Osteoblast (primary cell): ENCODE measurements around the gene INPP1. TPM values are rescaled to one million over a fixed set of nuclear protein-coding genes. Genes with fewer than 3 reads are reported as not detected.
"Not testable (repeated sequence)": the region's sequence is repeated elsewhere in the genome, so short reads cannot be mapped to it uniquely, and the experiment has no call there.

Source experiments
- DNase-seq: peaks from one replicate; pipeline ENCODE4 v3.0.0; 2011; ENCODE audit warnings: low spot score, mixed read lengths; ENCODE audit not compliant: insufficient read length; ENCODE audit errors: missing footprints
- H2AFZ ChIP-seq: 2 replicates; pipeline ENCODE4 v1.6.0; 2011; ENCODE audit warnings: mild to moderate bottlenecking, low read length
- H3K27ac ChIP-seq: 2 replicates; pipeline ENCODE4 v1.5.1; 2011; ENCODE audit warnings: mild to moderate bottlenecking, low read depth, low read length, moderate library complexity
- H3K27me3 ChIP-seq: 2 replicates; pipeline ENCODE4 v1.6.0; 2012; ENCODE audit warnings: mild to moderate bottlenecking, control low read depth, inconsistent platforms, low read length, moderate library complexity; ENCODE audit not compliant: insufficient read depth
- H3K36me3 ChIP-seq: 2 replicates; pipeline ENCODE4 v1.5.1; 2011; ENCODE audit warnings: mild to moderate bottlenecking, low read length, control low read depth, moderate library complexity; ENCODE audit not compliant: insufficient read depth
- H3K4me1 ChIP-seq: 2 replicates; pipeline ENCODE4 v1.5.1; 2011; ENCODE audit warnings: mild to moderate bottlenecking, low read length, control low read depth, moderate library complexity; ENCODE audit not compliant: insufficient read depth
- H3K4me2 ChIP-seq: 2 replicates; pipeline ENCODE4 v1.6.0; 2011; ENCODE audit warnings: mild to moderate bottlenecking, low read length; ENCODE audit not compliant: insufficient read depth
- H3K4me3 ChIP-seq: fragments of 200-600 bp; sonication (generic); 3 replicates; pipeline ENCODE4 v1.5.1; 2012; ENCODE audit warnings: mild to moderate bottlenecking, low read length, inconsistent platforms; ENCODE audit not compliant: insufficient read depth
- H3K79me2 ChIP-seq: 2 replicates; pipeline ENCODE4 v1.6.0; 2012; ENCODE audit warnings: mild to moderate bottlenecking, low read length, control low read depth, inconsistent platforms; ENCODE audit not compliant: insufficient read depth
- H3K9me3 ChIP-seq: 2 replicates; pipeline ENCODE4 v1.5.1; 2011; ENCODE audit warnings: low read depth, low read length, control low read depth
- H4K20me1 ChIP-seq: 2 replicates; pipeline ENCODE4 v1.6.0; 2012; ENCODE audit warnings: mild to moderate bottlenecking, low read length, control low read depth; ENCODE audit not compliant: insufficient read depth
- CTCF ChIP-seq: IDR thresholded peaks from 2 replicates; pipeline ENCODE4 v1.5.1; 2011; ENCODE audit warnings: mild to moderate bottlenecking, low read depth, low read length, moderate library complexity; ENCODE audit errors: extremely low read depth
- total RNA-seq: library from RNA; depleted of rRNA; stranded (reverse); fragments of >200 nt; gene quantifications from 2 replicates; pipeline ENCODE4 v1.2.3, GENCODE V29; 2012

INPP1 gene
- 11.6 and 15.0 TPM in 2 replicates for total RNA-seq

- Histone ChIP-seq H3K4me3 (peak within 1 kb of the TSS; percentile 86), H3K27ac (peak within 1 kb of the TSS; percentile 70), H2AFZ (peak within 1 kb of the TSS; percentile 92), H3K27me3 (no peaks in the 10 kb centered on the region), H3K36me3 (peaks cover under 1% of the 10 kb centered on the region), H3K4me2 (peak within 1 kb of the TSS; percentile 77), H3K4me1 (peaks cover 11% of the 10 kb centered on the region), H3K9me3 (no peaks in the 10 kb centered on the region), H4K20me1 (no peaks in the 10 kb centered on the region), H3K79me2 (peaks cover 35% of the 10 kb centered on the region)
- DNase-seq, result peak; percentile 91
- no peak for TF ChIP-seq CTCF
Observed at GRCh38 chr2:190343536-190344275, at the start of gene INPP1. TSS of gene INPP1 (plus strand) at chr2:190343589. CDS start at chr2:190360103, 16,514 bp downstream.

- not testable (repeated sequence) for H3K36me3 ChIP-seq, H3K27me3 ChIP-seq, H3K9me3 ChIP-seq, H3K79me2 ChIP-seq, H3K27ac ChIP-seq, H4K20me1 ChIP-seq, DNase-seq, H3K4me1 ChIP-seq, H3K4me3 ChIP-seq, H2AFZ ChIP-seq, H3K4me2 ChIP-seq
Observed at GRCh38 chr2:190297880-190298279, 45.5 kb upstream of the INPP1 start.

- Histone ChIP-seq H3K9me3 (no peaks in the 10 kb centered on the region), H3K4me3 (no peak overlapping the region), H3K27ac (no peak overlapping the region), H3K27me3 (no peaks in the 10 kb centered on the region), H3K4me2 (no peak overlapping the region), H3K36me3 (no peaks in the 10 kb centered on the region), H3K79me2 (peaks cover 4% of the 10 kb centered on the region), H4K20me1 (peaks cover 4% of the 10 kb centered on the region), H2AFZ (no peak overlapping the region), H3K4me1 (no peaks in the 10 kb centered on the region)
- no peak for TF ChIP-seq CTCF
- no peak for DNase-seq
Observed at GRCh38 chr2:190301032-190301431, 42.4 kb upstream of the INPP1 start.

GRCh38 chr2:190302052-190302451 lies 41.3 kb upstream of the INPP1 start:
- peaks cover 4% of the 10 kb centered on the region for H4K20me1 ChIP-seq
- no peaks in the 10 kb centered on the region for H3K27me3 ChIP-seq
- no peak overlapping the region for H3K4me2 ChIP-seq
- TF ChIP-seq CTCF, result no peak
- DNase-seq, result no peak
- H2AFZ ChIP-seq, result no peak overlapping the region
- no peaks in the 10 kb centered on the region for H3K36me3 ChIP-seq
- no peaks in the 10 kb centered on the region for H3K4me1 ChIP-seq
- H3K9me3 ChIP-seq, result no peaks in the 10 kb centered on the region
- H3K79me2 ChIP-seq, result peaks cover 4% of the 10 kb centered on the region
- H3K4me3 ChIP-seq, result no peak overlapping the region
- no peak overlapping the region for H3K27ac ChIP-seq
